Fibroblast of skin of abdomen (primary cell): Measurements from ENCODE around the gene SMARCAL1.
"Not testable (repeated sequence)": the region's sequence is repeated elsewhere in the genome, so short reads cannot be mapped to it uniquely, and the experiment has no call there.

Experiments
- DNase-seq: peaks from one replicate; pipeline ENCODE4 v3.0.0-alpha.2; 2013

The SMARCAL1 gene

GRCh38 chr2:216502381-216503158 is 90.3 kb downstream of the SMARCAL1 start:
- DNase-seq: no peak

GRCh38 chr2:216503159-216503629 is 90.9 kb downstream of the SMARCAL1 start:
- DNase-seq: no peak

GRCh38 chr2:216503697-216504375 is 91.6 kb downstream of the SMARCAL1 start:
- no peak for DNase-seq

- no peak for DNase-seq
These were observed 92.1 kb downstream of the SMARCAL1 start for GRCh38 chr2:216504376-216504762.

- no peak for DNase-seq
These were observed 93.1 kb downstream of the SMARCAL1 start for GRCh38 chr2:216505133-216506106.

GRCh38 chr2:216507220-216508160 is 95.2 kb downstream of the SMARCAL1 start:
- no peak for DNase-seq

- no peak for DNase-seq
These were observed 95.9 kb downstream of the SMARCAL1 start for GRCh38 chr2:216508229-216508628.

- DNase-seq: peak; percentile 52
These were observed 104.6 kb downstream of the SMARCAL1 start for GRCh38 chr2:216516730-216517350.

- DNase-seq: no peak
These were observed 105.4 kb downstream of the SMARCAL1 start for GRCh38 chr2:216517447-216518225.

GRCh38 chr2:216518566-216519119 is 106.4 kb downstream of the SMARCAL1 start:
- not testable (repeated sequence) for DNase-seq

- DNase-seq: peak; percentile 75
These were observed 107.0 kb downstream of the SMARCAL1 start for GRCh38 chr2:216519154-216519762.

GRCh38 chr2:216520112-216520511 is 107.8 kb downstream of the SMARCAL1 start:
- peak; percentile 51 for DNase-seq

- no peak for DNase-seq
These were observed 110.7 kb downstream of the SMARCAL1 start for GRCh38 chr2:216522892-216523502.

GRCh38 chr2:216525972-216526371 is 113.7 kb downstream of the SMARCAL1 start:
- DNase-seq: no peak

- no peak for DNase-seq
These were observed 114.7 kb downstream of the SMARCAL1 start for GRCh38 chr2:216526939-216527338.

- DNase-seq: no peak
These were observed 115.3 kb downstream of the SMARCAL1 start for GRCh38 chr2:216527600-216527999.

- DNase-seq: no peak
These were observed 120.3 kb downstream of the SMARCAL1 start for GRCh38 chr2:216532562-216532961.
